ELF-1 (cell line): ENCODE measurements around the gene INPP4B.
A peak's percentile ranks its signal among the peaks of the same experiment; 100 is the strongest.

Source experiments
- DNase-seq: peaks from one replicate; pipeline ENCODE4 v3.0.0-alpha.2; 2016; ENCODE audit warnings: low read depth, low spot score

Gene INPP4B

DNA sequence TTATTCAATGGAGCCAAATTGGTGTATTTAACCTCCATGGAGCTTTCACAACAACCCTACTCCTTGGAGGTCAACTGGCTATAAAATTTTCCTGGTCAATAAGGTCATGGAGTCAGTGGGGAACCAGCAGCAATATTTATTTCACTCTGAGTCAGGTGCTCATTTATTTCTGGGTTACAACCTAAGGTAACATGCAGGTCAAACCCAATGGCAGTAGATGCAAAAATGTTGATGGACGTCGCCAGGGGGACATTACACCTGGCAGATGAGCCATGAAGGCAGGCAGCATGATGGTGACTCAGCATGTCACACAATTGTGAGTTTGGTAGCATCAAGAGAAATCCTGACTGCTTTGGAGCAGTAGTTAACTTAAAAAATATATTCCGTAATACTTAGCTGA is 695.6 kb downstream of the INPP4B start:
- no peak for DNase-seq

DNA sequence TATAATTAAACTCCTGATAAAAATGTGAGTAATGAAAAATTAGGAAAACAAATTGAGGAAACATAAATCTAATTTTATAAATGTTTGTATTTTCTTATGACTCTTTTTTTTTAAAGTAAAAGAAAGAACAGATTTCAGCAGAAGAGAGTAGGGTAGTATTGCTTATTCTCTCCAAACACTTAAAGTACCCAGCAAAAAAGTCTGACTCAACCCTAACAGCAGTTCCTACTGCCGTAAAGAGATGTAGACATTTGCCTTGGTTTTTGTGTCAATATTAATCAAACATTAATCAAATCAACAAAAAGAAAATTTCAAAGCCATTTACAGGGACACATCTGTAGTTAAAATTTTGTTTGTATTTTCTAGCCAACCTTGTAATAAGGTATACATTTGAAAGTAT is 701.3 kb downstream of the INPP4B start:
- no peak for DNase-seq

DNA sequence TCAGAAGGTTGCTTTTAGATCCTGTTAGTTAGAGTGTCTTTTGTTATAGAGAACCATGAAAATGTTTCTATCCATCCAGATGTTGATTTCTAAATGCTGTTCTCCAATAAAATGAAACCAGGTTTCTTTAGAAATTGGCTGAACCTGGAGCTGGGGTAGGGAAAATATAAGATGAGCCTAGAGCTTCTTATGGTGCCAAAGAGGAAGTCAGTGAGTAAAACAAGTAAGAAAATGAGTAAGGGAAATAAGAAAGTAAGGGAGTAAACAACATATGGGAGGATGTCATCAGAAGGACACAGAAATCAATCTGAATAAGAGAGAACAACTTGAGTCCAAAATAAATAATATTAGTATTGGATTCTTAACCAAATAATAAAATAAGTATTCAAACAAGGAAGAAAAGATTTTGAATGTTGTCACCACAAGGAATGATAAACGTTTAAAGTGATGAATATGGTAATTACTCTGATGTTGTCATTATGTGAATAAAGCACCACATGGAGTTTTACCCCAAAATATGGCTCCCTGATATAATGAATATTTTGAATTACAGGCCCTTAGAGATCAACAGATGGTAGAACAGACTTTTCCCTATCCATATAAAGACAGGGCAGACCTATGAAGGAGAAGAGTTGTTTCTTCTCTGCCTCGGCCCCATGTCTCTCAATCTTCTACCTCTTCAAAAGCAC is 703.6 kb downstream of the INPP4B start:
- DNase-seq = no peak

DNA sequence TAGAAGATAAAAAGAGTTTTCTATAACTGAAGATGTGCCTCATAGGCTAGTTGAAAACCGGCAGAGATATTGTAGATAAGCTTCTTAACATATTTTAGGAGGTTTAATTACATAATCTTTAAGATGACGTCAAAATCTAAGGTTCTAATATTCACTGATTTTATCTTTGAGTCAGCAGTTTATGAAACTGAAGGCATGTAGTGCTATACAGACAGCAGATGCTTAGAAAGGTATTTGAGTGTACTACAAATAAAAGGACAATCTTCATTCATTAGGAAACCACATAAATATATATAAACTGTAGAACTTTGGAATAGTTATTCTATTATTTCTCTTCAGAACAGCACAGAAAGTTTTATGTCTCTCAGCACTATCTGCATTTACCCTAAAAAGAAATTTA is 704.9 kb downstream of the INPP4B start:
- no peak for DNase-seq

- DNase-seq = no peak
These were observed 715.4 kb downstream of the INPP4B start for GRCh38 chr4:142130666-142131065.

GRCh38 chr4:142129931-142130330 is 716.2 kb downstream of the INPP4B start:
- no peak for DNase-seq

- no peak for DNase-seq
These were observed 716.6 kb downstream of the INPP4B start for GRCh38 chr4:142129473-142129872.

DNA sequence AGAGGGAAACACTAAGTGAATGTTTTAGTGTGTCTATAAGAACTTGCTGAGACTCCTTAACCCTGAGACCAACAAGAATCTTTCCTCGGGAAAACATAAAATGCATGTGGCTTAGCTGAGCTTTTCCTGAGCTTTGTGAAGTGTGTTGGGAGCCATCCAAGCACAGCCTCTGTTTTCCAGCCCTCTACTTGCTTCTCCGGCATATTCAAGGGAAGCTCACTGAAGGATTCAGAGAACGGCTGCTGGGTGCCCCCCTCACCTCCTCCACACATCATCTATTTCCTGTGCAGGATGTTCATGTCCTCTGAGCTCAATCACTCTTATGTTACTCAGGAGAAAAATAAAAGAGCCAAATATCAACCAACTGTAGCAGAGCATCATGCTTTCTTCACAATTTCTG is 717.6 kb downstream of the INPP4B start:
- DNase-seq = no peak

DNA sequence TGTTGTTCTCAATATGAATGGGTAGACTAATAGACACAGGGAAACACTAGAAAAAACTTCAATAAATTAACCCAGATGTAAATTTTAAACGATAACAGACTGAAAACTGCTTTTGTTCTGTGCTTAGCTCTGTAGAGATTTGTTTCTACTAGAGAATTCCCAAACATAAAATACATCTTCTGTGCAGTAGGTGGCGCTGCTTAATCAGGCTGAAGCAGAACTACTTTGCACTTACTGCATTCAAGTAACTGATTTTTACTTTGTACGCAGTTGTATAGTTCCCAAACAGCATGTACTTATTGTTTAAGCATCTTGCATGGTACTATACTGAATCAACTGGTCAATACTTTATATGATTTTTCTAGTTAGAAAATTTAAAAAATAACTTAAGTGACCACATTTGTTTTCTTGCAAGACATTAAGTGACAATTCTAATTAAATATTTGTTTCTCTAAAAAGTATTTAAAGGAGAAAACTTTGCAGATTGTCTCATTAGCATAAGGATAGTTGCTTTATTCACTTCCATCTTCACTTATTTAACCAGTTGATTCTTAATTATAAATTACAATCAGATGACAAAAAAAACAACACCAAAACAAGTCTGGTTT is 719.1 kb downstream of the INPP4B start:
- DNase-seq = peak; percentile 3

DNA sequence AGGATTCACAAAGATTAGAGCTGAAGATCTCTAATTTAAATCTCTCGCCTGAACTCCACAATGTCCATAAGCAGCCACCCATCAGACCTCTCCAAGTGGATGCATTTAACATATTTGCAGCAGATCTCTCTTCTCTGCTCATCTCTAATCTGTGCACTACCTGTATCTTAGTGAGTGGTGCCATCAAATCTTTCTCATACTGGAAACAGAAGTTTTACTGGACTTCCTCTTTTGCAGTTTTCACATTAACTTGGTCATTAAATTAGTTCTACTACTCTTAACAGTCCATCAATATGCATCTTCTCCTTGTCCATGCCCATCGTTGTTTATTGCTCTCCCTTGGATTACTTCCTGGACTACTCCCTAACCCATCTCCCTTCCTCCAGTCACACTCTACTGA is 721.2 kb downstream of the INPP4B start:
- no peak for DNase-seq

DNA sequence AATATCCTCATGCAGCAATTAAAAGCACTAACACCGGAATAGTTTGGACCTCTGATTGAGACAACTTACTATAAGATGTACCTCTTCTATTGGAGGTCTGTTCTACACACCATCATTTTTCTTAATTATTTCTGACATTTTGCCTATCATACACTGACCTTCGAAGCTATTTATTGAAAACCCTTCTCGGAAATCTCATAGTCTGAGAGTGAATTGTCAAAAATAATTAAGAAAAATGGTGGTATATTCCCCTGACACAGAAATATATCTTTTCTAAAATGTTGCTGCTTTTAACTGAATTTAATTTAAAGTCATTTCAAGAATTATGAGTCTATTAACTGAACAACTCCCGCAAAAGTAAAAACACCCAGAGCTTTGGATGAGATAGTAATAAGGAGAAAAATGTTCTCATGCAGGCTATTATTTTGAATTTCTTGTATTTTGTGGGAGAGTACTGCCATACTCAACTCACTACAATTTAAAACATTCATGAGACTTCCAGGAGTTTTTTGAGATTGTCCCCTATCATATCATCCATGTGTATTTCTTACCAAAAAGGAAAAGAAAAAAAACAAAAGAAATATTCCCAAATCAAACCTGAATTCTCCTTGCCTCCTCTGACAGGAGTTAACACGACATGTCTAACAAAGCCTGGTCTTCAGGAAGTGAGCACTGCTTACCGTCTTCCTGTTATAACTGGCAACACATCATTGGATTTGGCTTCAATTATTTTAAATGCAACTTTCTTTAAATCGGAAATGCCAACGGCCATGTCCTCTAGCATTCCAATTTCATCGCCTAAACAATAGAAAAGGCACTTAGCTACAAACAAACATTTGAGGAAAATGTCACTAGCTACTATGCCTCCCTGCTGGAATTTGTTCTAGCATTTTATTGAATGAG is 724.4 kb downstream of the INPP4B start:
- no peak for DNase-seq

DNA sequence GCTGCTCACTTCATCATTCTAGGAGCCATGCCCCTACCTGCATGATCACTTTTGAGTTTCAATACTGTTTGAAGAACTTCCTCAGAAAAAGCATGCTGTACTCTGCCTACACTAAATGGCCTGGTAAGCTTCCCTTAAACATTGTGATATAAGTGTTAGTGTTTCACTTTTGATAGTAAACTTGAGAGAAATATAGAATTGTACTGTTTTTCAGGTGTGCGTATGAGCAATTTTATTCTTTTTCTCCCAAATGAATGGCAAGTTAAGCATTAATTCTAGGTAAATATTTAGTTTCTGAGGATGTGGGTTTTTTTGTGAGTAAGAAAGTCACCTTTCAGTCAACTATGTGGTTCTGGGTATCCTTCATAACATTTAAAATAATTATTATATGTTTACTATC is 725.2 kb downstream of the INPP4B start:
- DNase-seq = no peak

- no peak for DNase-seq
These were observed 733.6 kb downstream of the INPP4B start for GRCh38 chr4:142112451-142112850.

DNA sequence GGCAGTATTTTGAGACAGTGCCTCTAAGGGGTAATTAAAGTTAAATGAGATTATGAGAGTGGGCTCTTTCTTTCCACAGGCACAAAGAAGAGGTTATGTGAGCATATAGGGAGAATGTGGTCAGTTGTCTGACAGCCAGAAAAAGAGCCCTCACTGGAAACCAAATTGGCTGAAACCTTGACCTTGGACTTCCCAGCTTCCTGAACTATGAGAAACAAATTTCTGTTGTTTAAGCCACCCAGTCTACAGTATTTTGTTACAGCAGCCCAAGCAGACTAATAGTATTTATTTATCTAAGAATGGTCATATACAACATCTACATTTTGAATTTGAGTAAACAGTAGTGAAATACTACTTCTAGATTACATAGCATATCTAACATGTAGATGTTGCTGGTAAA is 736.0 kb downstream of the INPP4B start:
- DNase-seq = no peak

DNA sequence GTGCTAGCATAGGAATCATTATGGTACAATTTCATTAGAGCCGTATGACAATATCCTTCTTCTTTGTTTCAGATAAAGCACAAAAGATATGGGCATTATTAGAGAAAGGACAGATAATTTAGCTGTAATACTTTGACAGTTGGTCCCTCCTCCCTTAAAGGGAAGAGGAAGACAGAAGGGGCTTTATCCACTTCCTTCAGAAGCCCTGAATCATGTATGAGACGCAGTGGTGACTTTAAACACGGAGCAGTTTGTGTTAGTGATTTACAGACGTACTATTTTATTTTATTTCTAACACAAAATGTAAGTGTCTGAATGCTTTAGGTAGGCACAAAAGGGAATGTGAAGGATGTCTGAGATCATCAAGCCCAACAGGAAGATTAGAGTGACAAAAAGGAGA is 742.1 kb downstream of the INPP4B start:
- no peak for DNase-seq

GRCh38 chr4:142101401-142101800 is 744.7 kb downstream of the INPP4B start:
- DNase-seq = no peak

- DNase-seq = no peak
These were observed 745.2 kb downstream of the INPP4B start for GRCh38 chr4:142100941-142101340.

DNA sequence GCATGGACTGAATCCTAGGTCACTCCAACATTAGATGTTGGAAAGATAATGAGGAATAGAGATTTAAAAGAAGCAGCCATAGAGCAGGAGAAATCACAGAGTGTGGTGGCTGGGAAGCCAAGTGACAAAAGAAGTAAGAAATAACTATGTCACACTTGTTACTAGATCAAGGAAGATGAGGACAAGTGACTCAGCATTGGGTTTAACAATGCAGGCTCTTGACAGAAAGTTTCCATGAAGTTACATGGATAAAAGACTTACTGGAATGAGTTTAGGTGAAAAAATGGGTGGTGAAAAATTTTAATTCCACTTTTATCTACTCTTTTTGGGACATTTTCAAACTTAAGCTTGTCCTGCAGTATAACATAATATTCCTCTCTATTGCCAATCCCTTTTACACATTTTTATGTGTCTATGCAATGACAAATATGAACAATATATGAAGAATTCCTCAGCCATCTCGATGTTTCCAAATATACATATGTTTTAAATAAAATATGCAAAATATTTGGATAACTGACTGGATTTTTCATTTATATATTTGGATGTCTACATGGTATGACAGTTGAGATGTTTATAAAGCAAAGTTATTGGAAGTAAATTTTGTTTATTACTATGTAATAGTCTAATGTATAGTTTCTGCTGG is 747.1 kb downstream of the INPP4B start:
- no peak for DNase-seq

GRCh38 chr4:142098380-142098779 is 747.7 kb downstream of the INPP4B start:
- no peak for DNase-seq

DNA sequence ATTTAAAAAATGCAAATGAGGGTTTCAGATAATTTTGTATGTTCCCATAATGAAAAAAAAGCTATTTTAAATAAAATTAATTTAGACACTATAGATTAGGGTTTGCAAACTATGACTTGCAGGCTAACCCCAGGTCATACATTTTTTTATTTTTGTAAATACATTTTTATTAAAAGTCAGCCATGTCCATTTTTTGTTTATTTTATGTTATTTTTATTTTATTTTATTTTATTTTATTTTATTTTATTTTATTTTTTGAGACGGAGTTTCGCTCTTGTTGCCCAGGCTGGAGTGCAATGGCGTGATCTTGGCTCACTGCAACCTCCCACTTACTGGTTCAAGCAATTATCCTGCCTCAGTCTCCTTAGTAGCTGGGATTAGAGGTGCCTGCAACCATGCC is 749.1 kb downstream of the INPP4B start:
- DNase-seq = no peak

- DNase-seq = no peak
These were observed 750.1 kb downstream of the INPP4B start for GRCh38 chr4:142095886-142096605.

DNA sequence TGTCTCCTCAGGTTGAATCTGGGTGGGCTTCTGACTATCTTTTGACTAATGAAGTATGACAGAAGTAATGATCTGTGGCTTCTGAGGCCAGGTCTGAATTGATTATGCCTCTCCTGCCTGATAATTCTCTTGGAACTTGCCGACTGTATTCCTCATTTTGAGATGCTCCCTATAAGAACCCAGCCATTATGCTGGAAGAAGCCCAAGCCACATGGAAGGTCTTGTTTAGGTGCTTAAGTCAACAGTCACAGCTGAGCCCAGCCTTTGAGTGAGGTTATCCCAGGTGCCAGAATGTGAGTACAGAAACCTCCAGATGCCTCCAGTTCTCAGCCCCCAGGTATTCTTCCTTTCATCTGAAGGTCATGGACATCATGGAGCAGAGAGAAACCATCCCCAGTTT is 753.2 kb downstream of the INPP4B start:
- DNase-seq = no peak
